ENCODE data around the gene GBA3. TPM values are rescaled to one million over a fixed set of nuclear protein-coding genes. Genes with fewer than 3 reads are reported as not detected.

Gene GBA3
- total RNA-seq, 1 experiment from 2014 or later, result not detected

DNA sequence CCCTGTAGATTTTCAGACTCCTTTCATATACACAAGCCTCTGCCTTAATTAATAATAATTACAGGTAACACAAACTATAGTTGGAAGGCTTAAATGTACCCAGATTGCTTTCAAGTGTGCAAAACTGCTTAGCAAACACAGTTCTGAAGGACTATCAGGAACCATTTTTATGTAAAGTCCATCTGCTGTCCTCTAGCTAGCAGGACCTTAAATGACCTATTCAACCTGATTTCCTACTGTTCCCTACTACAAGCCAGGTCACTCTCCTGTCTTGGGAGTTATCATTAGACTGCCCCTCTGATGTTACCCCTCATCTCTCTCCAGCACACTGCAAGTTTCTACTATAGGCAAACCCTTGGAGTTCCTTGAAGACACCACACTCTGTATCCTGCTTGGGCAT lies 157.3 kb downstream of the GBA3 start:
- Histone ChIP-seq H3K23me2 (ENCODE audit: insufficient read length, low read depth, low read length, poor library complexity, severe bottlenecking) (no peaks in the 10 kb centered on the region), H2BK12ac (ENCODE audit: insufficient read length, low read depth, low read length) (no peak overlapping the region), H3K56ac (ENCODE audit: insufficient read length, low read depth, low read length) (no peak overlapping the region), H3K79me1 (ENCODE audit: insufficient read depth, low read depth, low read length, poor library complexity, severe bottlenecking) (no peaks in the 10 kb centered on the region), H4K8ac (replicated peaks; ENCODE audit: insufficient read length, low read depth, low read length) (no peak overlapping the region), H3K9me3 (ENCODE audit: control insufficient read depth, low read depth, low read length) (no peaks in the 10 kb centered on the region), H3K4me2 (ENCODE audit: insufficient read depth, insufficient read length, low read length) (no peak overlapping the region), H4K20me1 (ENCODE audit: control insufficient read depth, insufficient read depth, insufficient read length) (no peaks in the 10 kb centered on the region), H3K4me1 (ENCODE audit: insufficient read depth, low read length) (no peaks in the 10 kb centered on the region), H3K9ac (ENCODE audit: extremely low read depth, insufficient read length, low read length) (no peak overlapping the region), H2BK5ac (ENCODE audit: insufficient read length, low read length) (no peak overlapping the region), H2BK15ac (ENCODE audit: low read depth, low read length) (no peak overlapping the region), H3K27ac (ENCODE audit: insufficient read length, low read depth, low read length) (no peak overlapping the region), H3K23ac (ENCODE audit: insufficient read length, low read depth, low read length) (no peak overlapping the region), H3K18ac (ENCODE audit: insufficient read length, low read depth, low read length) (no peak overlapping the region), H4K91ac (ENCODE audit: insufficient read length, low read depth, low read length) (no peak overlapping the region), H3K4ac (ENCODE audit: low read depth, low read length) (no peak overlapping the region), H3K79me2 (ENCODE audit: insufficient read depth, low read length) (no peaks in the 10 kb centered on the region), H2AK5ac (ENCODE audit: insufficient read length, low read length) (no peak overlapping the region), H2BK120ac (ENCODE audit: low read depth, low read length, poor library complexity, severe bottlenecking) (no peak overlapping the region), H3K14ac (ENCODE audit: insufficient read depth, low read length) (no peak overlapping the region), H4K5ac (ENCODE audit: insufficient read length, low read depth, low read length) (no peak overlapping the region), H3K27me3 (ENCODE audit: insufficient read depth, low read length) (no peaks in the 10 kb centered on the region), H2BK20ac (ENCODE audit: low read depth, low read length, poor library complexity, severe bottlenecking) (no peak overlapping the region), H2AFZ (ENCODE audit: low read length) (no peak overlapping the region), H3T11ph (ENCODE audit: low read length) (no peak overlapping the region)
- Mint-ChIP-seq H3K27me3 (ENCODE audit: low read depth) (no peaks in the 10 kb centered on the region), H3K36me3 (ENCODE audit: insufficient read depth in 1 of 3, low read depth in 3 of 3) (no peaks in the 10 kb centered on the region), H3K4me3 (no peak overlapping the region; a peak in 1 of 5 replicates), H3K4me1 (peaks cover 3 to 9% of the 10 kb centered on the region in 2 experiments; a peak in 3 of 4 replicates), H3K27ac (no peak overlapping the region), H3K9me3 (0 out of 5 replicates have a peak, but pooled peaks cover 0 to 2% of the 10 kb centered on the region in 2 experiments)
- TF ChIP-seq, protein P1, sequence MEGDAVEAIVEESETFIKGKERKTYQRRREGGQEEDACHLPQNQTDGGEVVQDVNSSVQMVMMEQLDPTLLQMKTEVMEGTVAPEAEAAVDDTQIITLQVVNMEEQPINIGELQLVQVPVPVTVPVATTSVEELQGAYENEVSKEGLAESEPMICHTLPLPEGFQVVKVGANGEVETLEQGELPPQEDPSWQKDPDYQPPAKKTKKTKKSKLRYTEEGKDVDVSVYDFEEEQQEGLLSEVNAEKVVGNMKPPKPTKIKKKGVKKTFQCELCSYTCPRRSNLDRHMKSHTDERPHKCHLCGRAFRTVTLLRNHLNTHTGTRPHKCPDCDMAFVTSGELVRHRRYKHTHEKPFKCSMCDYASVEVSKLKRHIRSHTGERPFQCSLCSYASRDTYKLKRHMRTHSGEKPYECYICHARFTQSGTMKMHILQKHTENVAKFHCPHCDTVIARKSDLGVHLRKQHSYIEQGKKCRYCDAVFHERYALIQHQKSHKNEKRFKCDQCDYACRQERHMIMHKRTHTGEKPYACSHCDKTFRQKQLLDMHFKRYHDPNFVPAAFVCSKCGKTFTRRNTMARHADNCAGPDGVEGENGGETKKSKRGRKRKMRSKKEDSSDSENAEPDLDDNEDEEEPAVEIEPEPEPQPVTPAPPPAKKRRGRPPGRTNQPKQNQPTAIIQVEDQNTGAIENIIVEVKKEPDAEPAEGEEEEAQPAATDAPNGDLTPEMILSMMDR (conservative IDR thresholded peaks at IDR 0.05), result no peak
- DNase-seq, result no peak
